Left kidney (tissue), 2 donors: ENCODE measurements around the gene GRIN2A. TPM values are rescaled to one million over a fixed set of nuclear protein-coding genes. Genes with fewer than 3 reads are reported as not detected.

ENCODE experiments used
- DNase-seq: peaks from one replicate; pipeline ENCODE4 v3.0.0-alpha.2; 2013
- polyA plus RNA-seq: library from polyadenylated mRNA; unstranded; fragments of 120-200 nt; gene quantifications from one replicate; pipeline ENCODE4 v1.2.1, GENCODE V29; 2013; ENCODE audit not compliant: insufficient read length

Gene GRIN2A
- polyA plus RNA-seq, 1 donor: 9.2 TPM

DNA sequence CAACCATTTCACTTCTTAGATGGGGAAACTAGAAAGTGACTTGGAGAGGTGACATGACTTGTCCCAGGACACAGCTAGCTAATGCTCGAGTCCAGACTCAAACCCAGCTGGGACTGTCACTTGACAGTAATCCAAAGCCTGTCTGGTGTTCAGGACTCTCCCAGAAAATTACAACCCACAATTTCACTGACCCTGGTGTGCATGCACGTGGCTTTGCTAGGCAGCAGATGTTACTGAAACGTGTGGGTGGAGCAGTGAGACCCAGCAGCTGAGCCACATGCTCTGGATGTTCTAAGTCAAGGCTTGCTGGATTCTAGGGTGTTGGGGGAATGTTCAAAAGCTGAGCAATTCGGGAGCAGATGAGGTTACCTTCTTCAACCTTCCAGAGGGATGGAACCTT, 364.6 kb downstream of the GRIN2A start:
- no peak for DNase-seq

DNA sequence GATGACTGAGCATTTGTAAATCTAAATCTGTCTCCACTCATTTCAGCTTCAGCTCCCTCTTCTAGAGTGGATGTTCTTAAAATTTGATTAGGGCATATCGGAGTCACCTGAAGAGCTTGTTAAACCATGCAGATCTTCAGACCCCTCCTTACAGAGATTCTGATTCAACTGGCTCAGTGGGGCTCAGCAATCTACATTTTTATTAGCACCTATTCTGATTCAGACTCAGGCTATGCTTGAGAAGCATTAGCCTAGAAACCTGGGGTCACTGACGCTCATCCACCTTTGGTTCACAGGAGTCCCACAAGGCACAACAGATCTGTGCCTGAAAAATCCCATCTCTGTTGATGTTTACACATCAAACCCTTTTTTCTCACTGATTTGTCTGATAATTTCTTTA, 365.6 kb downstream of the GRIN2A start:
- DNase-seq: no peak

GRCh38 chr16:9813665-9814064, 368.6 kb downstream of the GRIN2A start:
- no peak for DNase-seq

- DNase-seq: no peak
These were observed 374.0 kb downstream of the GRIN2A start for GRCh38 chr16:9808210-9808609.

- no peak for DNase-seq
These were observed 374.9 kb downstream of the GRIN2A start for GRCh38 chr16:9807302-9807701.

- no peak for DNase-seq
These were observed 377.1 kb downstream of the GRIN2A start for GRCh38 chr16:9805109-9805508.

- no peak for DNase-seq
These were observed 380.1 kb downstream of the GRIN2A start for GRCh38 chr16:9802160-9802559.

DNA sequence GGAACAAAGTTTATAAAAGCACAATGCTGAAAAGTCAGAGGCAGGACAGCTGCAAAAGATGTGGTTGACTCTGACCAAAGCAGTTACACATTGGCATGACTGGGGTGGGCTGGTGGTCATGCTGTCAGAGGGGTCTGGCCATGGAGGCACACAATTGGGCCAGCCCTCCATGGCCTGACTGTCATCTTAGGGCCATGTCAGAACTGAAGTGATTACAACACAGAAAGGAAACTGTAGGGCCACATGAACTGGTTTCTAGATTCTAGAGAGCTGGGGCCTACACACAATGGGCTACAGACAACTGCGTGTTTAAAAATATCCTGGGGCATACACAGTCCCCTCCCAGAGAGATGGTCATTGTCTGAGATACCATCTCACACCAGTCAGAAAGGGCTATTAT, 380.6 kb downstream of the GRIN2A start:
- DNase-seq: no peak

DNA sequence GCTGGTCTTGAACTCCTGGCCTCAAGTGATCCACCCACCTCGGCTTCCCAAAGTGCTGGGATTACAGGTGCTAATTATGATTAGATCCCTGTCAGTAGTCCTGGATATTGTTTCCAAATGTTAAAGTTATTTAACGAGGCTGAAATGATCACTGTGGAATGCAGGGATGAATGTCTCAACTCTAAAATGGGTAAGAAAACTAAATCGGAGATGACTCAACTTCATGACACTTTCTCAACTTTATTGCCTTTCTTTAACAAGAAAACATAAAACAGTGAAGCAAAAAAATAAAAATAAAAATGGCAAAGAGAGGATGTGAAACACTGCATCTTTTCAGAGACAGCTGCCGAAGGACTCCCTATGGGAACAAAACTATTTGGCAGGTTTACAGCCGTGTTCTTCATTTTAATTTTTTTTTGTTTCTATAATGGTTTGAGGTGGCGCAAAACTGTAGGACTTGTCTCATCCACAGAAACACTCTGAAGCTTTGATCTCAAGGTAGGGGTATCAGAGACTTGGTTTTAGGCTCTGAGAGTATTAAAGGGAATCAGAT, 382.0 kb downstream of the GRIN2A start:
- DNase-seq: no peak

DNA sequence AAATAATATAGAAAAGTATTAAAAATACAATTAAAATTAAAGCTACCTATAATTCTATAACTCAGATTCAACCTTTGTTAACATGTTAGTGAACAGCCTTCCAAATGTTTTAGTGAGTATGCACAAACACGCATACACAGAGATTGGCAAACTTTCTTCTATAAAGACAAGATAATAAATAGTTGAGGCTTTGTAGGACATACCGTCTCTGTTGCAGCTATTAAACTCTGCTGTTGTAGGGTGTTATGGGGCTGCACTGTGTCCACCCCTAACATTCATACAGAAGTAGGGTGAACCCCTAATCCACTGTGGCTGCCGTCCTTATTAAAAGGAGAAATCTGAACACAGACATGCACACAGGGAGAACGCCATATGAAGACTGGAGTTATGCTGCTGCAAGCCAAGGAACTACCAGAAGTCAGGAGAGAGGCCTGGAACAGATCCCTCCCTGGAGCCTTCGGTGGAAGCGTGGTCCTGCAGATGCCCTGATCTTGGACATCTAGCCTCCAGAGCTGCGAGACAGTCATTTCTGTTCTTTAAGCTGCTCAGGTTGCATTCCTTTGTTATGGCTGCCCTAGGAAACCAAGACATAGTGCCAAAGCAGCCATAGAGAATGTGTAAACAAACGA, 383.2 kb downstream of the GRIN2A start:
- no peak for DNase-seq

GRCh38 chr16:9798474-9798873, 383.8 kb downstream of the GRIN2A start:
- no peak for DNase-seq

DNA sequence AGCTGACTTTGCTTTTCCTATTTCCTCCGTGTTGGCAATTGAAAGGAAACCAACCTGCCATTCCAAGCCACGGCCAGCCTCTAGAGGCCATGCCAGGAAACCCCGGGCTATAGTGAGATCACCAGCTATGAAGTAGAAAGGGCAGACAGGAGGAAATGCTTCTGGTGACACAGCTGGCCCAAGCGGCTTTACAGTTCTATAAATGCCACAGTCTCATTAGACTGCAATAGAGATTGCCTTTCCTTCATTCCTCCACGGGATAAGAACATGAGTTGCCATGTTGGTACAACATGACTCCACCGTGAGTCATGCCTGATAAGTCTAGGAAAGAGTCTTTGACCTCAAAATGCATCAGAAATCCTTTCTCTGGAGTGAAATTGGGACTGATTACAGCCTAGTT, 384.9 kb downstream of the GRIN2A start:
- DNase-seq: no peak

DNA sequence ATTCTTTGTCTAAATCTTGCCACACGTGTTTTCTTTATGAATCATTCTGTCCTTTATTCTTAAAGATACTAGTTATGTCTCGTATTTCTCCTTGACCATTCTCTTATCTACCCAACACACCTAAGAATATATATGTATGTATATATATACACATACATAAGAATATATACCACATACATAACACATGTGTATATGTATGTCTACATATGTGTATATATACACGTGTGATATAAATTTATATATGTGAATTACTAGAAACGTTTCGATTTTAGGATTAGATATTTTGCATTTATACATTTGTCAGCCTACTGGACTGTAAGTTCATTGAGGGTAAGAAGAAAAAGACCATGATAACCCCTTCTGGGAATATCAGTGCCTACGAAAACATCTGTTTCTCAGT, 388.6 kb downstream of the GRIN2A start:
- DNase-seq: no peak

DNA sequence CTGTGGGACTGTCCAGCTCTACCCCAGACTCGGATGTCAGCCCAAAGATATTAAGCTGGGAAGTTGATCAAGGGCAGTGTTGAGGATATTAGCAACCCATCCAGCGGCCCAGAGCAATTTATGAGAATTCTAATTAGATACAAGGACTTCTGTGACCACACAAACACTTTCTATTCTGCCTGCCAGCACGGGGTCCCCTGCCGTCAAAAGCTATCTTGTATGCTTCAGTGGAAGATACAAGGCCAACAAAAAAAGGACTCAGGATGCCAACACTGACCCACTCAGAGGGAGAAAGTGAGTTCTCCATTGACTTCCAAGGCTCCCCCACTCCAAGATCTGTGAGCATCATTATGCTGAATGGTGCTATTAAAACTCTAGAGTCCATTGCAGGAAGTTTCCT, 390.7 kb downstream of the GRIN2A start:
- DNase-seq: no peak

GRCh38 chr16:9790199-9790598, 392.0 kb downstream of the GRIN2A start:
- no peak for DNase-seq

GRCh38 chr16:9787717-9788116, 394.5 kb downstream of the GRIN2A start:
- no peak for DNase-seq

DNA sequence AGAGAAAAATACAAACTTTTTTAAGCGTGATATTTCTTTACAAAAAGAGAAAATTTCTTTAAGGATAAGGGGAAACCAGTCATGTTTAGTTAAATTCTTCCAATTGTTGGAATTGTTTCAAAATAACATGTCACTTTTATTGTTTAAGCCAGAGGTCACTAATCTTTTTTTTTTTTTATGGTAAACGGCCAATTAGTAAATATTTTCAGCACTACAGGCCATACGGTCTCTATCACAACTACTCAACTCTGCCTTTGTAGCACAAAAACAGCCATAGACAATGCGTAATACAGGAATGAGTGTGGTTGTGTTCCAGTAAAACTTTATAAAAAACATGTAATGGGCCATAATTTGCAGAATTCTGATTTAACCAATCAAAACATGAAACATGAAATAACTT, 401.4 kb downstream of the GRIN2A start:
- peak; percentile 31 for DNase-seq

- DNase-seq: no peak
These were observed 403.4 kb downstream of the GRIN2A start for GRCh38 chr16:9778849-9779248.

- no peak for DNase-seq
These were observed 406.2 kb downstream of the GRIN2A start for GRCh38 chr16:9775998-9776397.

GRCh38 chr16:9773289-9773688, 408.9 kb downstream of the GRIN2A start:
- DNase-seq: no peak

GRCh38 chr16:9772526-9773225, 409.6 kb downstream of the GRIN2A start:
- DNase-seq: no peak

GRCh38 chr16:9766891-9767290, 415.3 kb downstream of the GRIN2A start:
- no peak for DNase-seq

DNA sequence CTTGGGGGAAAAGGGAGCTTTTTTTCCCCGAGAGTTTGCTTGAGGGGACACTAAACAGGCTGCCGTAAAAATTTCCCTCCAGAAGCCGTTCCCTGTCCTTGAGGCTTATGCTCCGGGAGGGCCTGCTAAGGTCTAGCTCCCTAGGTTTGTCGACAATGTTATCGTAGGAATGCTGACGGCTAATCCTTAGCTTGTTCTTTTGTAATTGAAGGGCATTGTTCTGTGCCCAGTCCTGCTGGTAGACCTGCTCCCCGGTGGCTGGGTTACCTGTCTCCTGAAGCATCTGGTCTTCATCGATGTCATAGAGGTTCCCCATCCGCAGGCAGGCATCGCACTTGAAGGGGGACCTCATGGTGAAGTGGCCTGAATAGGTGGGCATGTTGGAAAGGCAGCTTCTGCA, 418.7 kb downstream of the GRIN2A start:
- DNase-seq: no peak

DNA sequence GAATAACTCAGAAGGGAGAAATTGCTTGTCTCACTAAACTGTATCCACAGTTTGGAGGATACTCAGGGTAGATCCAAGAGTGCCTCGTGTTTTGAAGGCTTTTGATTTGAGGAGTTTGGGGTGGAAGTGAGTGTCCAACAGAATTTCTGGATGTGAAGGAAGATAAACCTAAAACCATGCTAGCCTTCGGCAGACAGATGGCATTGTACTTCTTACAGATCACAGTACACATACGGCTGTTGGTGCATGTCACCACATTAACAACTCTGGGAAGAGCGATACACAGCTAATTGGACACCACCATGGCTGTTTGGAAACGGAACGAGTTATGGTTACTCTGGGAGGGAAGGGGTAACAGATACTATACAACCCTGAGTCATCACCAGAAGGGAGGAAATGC, 420.4 kb downstream of the GRIN2A start:
- no peak for DNase-seq
